ENCODE results near the gene MMP10. TPM values are rescaled to one million over a fixed set of nuclear protein-coding genes. Genes with fewer than 3 reads are reported as not detected.

MMP10 gene
- total and polyA plus RNA-seq, 2 of the 8 experiments (the other 6 are each of a cell fraction or from before 2014, with no cell fraction given): 0.03 to 0.17 TPM

DNA sequence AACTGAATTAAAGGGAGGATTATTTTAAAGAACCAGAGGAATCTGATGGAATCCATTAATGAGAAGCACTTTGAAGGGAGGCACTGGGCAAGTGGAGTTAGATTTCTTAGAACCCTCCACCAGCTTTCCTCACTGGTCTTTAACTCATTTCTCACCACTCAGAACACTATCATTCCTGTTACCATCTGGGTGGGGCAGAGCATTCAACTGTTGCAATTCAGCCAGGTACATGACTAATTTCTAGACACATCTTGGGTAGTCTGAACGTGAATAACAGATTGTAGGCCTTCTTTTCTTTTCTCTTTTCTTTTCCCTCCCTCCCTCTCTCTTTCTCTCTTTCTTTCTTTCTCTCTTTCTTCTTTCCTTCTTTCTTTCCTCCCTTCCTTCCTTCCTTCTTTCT, 33.1 kb upstream of the MMP10 start:
- H2AFZ ChIP-seq (ENCODE audit: low read length): no peak overlapping the region
- no peak overlapping the region for H3K23ac ChIP-seq (ENCODE audit: insufficient read length)
- no peak overlapping the region for H2BK15ac ChIP-seq (ENCODE audit: low read length)
- H3K79me2 ChIP-seq (ENCODE audit: control insufficient read depth in 1 of 2, insufficient read depth in 2 of 2, low read length in 2 of 2): no peaks in the 10 kb centered on the region
- H4K91ac ChIP-seq (replicated peaks; ENCODE audit: insufficient read length, low read length): no peak overlapping the region
- H2BK20ac ChIP-seq (ENCODE audit: low read length): no peak overlapping the region
- no peak overlapping the region for H2BK120ac ChIP-seq (replicated peaks; ENCODE audit: low read depth, low read length)
- DNase-seq (ENCODE audit: low read depth in 1 of 2, low spot score in 2 of 2) (no peak), FAIRE-seq (no peak)
- H3K27me3 ChIP-seq (replicated peaks in 1 of 4; ENCODE audit: control insufficient read depth in 3 of 4, extremely low read depth in 1 of 4, insufficient read depth in 3 of 4, low read length in 3 of 4): no peaks in the 10 kb centered on the region
- H2AK5ac ChIP-seq (ENCODE audit: low read depth, low read length): no peak overlapping the region
- H3K9ac ChIP-seq (replicated peaks in 1 of 4; ENCODE audit: extremely low read depth in 1 of 4, low read depth in 3 of 4, low read length in 3 of 4): no peak overlapping the region
- ChIA-PET CTCF (ENCODE audit: partially characterized antibody) (interaction anchor here (1.0 to 2.5 kb wide), 2 partner anchors 16 to 101 kb away, joined by 4 to 6 read pairs; no protein-coding TSS in a partner anchor), POLR2A (ENCODE audit: partially characterized antibody) (no interaction called here)
- H3K4ac ChIP-seq (replicated peaks; ENCODE audit: insufficient read length, low read depth, low read length): no peak overlapping the region
- no peaks in the 10 kb centered on the region for H3K36me3 ChIP-seq (ENCODE audit: control insufficient read depth in 2 of 4, insufficient read depth in 4 of 4, low read length in 3 of 4)
- H3K14ac ChIP-seq (ENCODE audit: insufficient read length): no peak overlapping the region
- no peak overlapping the region for H4K5ac ChIP-seq (ENCODE audit: insufficient read length, low read depth, low read length)
- no peak overlapping the region for H2BK5ac ChIP-seq (ENCODE audit: low read depth, low read length)
- no peaks in the 10 kb centered on the region for H3K23me2 ChIP-seq (ENCODE audit: low read depth, low read length)
- H3K4me3 ChIP-seq (ENCODE audit: extremely low read depth in 1 of 4, insufficient read depth in 2 of 4, low read depth in 3 of 4, low read length in 4 of 4): no peak overlapping the region
- no peaks in the 10 kb centered on the region for H3K9me3 ChIP-seq (ENCODE audit: insufficient read depth in 2 of 2, low read depth in 1 of 2, low read length in 1 of 2)
- 90% methylated on average over 1 of the region's 1 CpG; no CpG with 5 or more reads in 1 of the 2 experiments for WGBS, 2 experiments (ENCODE audit: extremely low coverage in 1 of 2, insufficient coverage in 1 of 2, insufficient read length in 1 of 2, insufficient replicate concordance in 2 of 2, low coverage in 1 of 2, low lambda C conversion rate in 2 of 2, missing lambda C conversion rate in 1 of 2)
- H3K4me2 ChIP-seq (ENCODE audit: insufficient read depth in 1 of 2, low read depth in 2 of 2, low read length in 2 of 2): no peak overlapping the region
- H3K79me1 ChIP-seq (ENCODE audit: low read depth, low read length): no peaks in the 10 kb centered on the region
- H3K4me1 ChIP-seq (replicated peaks in 1 of 4; ENCODE audit: control insufficient read depth in 3 of 4, insufficient read depth in 4 of 4, low read length in 3 of 4): no peaks in the 10 kb centered on the region
- H3K56ac ChIP-seq (replicated peaks; ENCODE audit: insufficient read length, low read depth, low read length): no peak overlapping the region
- H4K20me1 ChIP-seq (replicated peaks in 1 of 2; ENCODE audit: control insufficient read depth in 1 of 2, insufficient read depth in 2 of 2, low read length in 2 of 2): no peaks in the 10 kb centered on the region
- H4K8ac ChIP-seq (ENCODE audit: extremely low read depth, insufficient read depth, low read length): no peak overlapping the region
- no peak overlapping the region for H3K27ac ChIP-seq (ENCODE audit: low read depth, low read length)
- no peak overlapping the region for H3K18ac ChIP-seq (ENCODE audit: extremely low read depth, low read length)
- no peak overlapping the region for H2BK12ac ChIP-seq (ENCODE audit: low read depth, low read length)
- TF ChIP-seq SIRT6 (IDR thresholded peaks at IDR 0.05; ENCODE audit: low read length) (no peak), BCL11A (IDR thresholded peaks at IDR 0.05; ENCODE audit: low read depth in 2 of 2, low read length in 2 of 2) (no peak), BRCA1 (IDR thresholded peaks at IDR 0.05; ENCODE audit: low read depth, low read length) (no peak), RBBP5 (IDR thresholded peaks at IDR 0.05; ENCODE audit: borderline replicate concordance, low read depth, low read length) (no peak), PHF8 (conservative IDR thresholded peaks at IDR 0.05; ENCODE audit: low read depth, low read length) (no peak), SRF (IDR thresholded peaks at IDR 0.05; ENCODE audit: low read depth, low read length) (no peak), RFX5 (IDR thresholded peaks at IDR 0.05; ENCODE audit: borderline replicate concordance, low read depth, low read length) (no peak), POLR2AphosphoS5 (IDR thresholded peaks at IDR 0.05; ENCODE audit: low read depth, low read length) (no peak), POLR2A (IDR thresholded peaks at IDR 0.05; ENCODE audit: control extremely low read depth in 1 of 2, low read depth in 2 of 2, low read length in 2 of 2) (no peak), NANOG (IDR thresholded peaks at IDR 0.05; ENCODE audit: insufficient read depth, low read depth, low read length, poor library complexity, severe bottlenecking) (no peak), CHD1 (IDR thresholded peaks at IDR 0.05; ENCODE audit: low read depth, low read length) (no peak), TBP (IDR thresholded peaks at IDR 0.05; ENCODE audit: low read depth, low read length) (no peak)
- TF ChIP-seq, protein P1, sequence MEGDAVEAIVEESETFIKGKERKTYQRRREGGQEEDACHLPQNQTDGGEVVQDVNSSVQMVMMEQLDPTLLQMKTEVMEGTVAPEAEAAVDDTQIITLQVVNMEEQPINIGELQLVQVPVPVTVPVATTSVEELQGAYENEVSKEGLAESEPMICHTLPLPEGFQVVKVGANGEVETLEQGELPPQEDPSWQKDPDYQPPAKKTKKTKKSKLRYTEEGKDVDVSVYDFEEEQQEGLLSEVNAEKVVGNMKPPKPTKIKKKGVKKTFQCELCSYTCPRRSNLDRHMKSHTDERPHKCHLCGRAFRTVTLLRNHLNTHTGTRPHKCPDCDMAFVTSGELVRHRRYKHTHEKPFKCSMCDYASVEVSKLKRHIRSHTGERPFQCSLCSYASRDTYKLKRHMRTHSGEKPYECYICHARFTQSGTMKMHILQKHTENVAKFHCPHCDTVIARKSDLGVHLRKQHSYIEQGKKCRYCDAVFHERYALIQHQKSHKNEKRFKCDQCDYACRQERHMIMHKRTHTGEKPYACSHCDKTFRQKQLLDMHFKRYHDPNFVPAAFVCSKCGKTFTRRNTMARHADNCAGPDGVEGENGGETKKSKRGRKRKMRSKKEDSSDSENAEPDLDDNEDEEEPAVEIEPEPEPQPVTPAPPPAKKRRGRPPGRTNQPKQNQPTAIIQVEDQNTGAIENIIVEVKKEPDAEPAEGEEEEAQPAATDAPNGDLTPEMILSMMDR (IDR thresholded peaks at IDR 0.05; ENCODE audit: control extremely low read depth in 1 of 3, insufficient read depth in 1 of 3, low read depth in 1 of 3, low read length in 3 of 3): no peak
